ENCODE results near the gene CFAP157.

Gene CFAP157

GRCh38 chr9:127762111-127762676 is 55.4 kb downstream of the CFAP157 start:
- DNase-seq (ENCODE audit: low spot score) = peak; percentile 86

- peak; percentile 97 for DNase-seq (ENCODE audit: low spot score)
These were observed 57.2 kb downstream of the CFAP157 start for GRCh38 chr9:127763918-127764384.

- no peak for DNase-seq (ENCODE audit: low spot score)
These were observed 58.6 kb downstream of the CFAP157 start for GRCh38 chr9:127765418-127765817.

Measured in kidney capillary endothelial cell (primary cell).